Measurements from ENCODE around the gene NRIP1.

The NRIP1 gene

GRCh38 chr21:15004721-15005370 is 60.0 kb downstream of the NRIP1 start:
- DNase-seq: peak in 1 of 2 experiments; percentile 68

GRCh38 chr21:15003463-15004135 is 61.2 kb downstream of the NRIP1 start:
- DNase-seq: peak; percentile 93 to 94

DNA sequence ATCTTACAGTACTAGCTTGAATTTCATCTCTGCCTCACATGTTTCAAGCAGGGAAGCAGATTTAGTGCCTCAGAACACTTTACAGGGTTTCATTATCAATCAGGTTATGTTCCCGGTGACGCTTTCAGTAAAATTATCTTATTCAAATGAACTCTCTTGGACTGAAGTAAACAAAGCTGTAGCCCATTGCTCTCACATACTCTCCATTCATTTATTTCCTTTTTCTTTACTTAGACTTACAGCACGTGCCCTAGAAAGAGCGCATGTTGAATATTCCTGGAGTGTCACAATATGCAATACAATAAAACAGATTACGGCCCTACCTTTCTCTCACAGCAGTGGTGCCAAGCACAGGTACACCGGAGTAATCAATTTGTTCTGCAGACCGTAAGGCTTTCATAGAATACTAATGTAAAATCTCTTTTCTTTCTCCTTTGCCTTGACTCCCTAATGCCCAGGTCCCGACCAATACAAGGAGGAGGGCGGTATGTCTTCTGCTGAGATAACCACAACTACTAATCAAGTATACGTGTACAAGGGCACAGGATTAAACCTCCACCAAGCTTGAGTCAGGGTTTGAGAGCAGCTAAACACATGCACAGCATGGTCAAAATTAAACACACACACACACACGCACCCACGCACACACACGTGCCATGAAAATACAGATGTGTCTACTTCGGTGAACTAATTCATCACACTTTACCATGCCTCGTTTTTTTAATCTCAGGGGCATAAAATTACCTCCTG is 62.8 kb downstream of the NRIP1 start:
- peak in 1 of 2 experiments; percentile 12 for DNase-seq

- no peak for DNase-seq
Observed at GRCh38 chr21:15001113-15001512, 63.7 kb downstream of the NRIP1 start.

DNA sequence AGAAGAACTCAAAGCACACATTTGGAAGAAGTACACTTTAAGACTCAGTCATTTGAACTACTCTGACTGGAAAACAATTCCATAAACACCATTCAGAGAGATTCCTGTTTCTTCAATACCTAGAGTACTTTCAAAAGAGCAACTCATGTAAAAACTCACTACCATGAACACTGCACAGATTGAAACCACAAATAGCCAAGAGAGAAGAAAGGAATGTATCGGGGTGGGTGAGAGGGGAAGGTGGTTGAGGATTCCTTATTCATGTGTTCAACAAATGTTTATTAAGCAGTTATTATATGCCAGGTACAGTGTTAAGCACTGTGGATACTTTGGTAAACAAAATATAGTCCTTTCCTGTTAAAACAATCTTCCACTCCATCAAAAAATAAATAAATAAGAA is 64.7 kb downstream of the NRIP1 start:
- no peak for DNase-seq

DNA sequence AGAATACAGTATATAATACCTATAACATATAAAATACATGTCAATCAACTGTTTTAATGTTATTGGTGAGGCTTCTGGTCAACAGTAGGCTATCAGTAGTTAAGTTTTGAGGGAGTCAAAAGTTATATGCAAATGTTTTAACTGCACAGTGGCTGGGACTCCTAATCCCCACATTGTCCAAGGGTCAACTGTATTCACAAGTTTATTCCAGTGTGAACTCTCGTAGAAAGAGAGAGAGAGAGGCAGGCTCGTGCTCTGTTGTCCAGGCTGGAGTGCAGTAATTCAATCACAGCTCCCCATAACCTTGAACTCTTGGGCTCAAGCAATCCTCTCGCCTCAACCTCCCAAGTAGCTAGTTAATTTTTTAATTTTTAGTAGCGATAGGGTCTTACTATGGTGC is 66.0 kb downstream of the NRIP1 start:
- no peak for DNase-seq

DNA sequence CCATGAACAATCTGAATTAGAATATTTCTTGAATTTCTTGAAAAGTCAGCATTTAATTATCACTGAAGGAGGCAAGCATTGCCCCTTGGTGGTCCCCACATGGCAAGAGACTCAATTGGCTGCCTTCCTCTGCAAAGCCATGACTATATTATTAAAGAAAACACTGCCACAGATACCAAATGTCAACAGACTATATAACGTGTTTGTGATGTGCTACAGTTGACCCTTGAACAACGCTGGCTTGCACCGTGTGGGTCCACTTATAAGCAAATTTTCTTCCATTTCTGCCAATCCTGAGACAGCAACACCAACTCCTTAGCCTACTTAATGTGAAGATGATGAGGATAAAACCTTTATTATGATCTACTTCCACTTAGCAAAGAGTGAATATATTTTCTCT is 66.5 kb downstream of the NRIP1 start:
- DNase-seq: no peak

GRCh38 chr21:14995695-14996490 is 68.9 kb downstream of the NRIP1 start:
- no peak for DNase-seq

- DNase-seq: no peak
Observed at GRCh38 chr21:14995226-14995625, 69.6 kb downstream of the NRIP1 start.

GRCh38 chr21:14993115-14993514 is 71.7 kb downstream of the NRIP1 start:
- DNase-seq: no peak

DNA sequence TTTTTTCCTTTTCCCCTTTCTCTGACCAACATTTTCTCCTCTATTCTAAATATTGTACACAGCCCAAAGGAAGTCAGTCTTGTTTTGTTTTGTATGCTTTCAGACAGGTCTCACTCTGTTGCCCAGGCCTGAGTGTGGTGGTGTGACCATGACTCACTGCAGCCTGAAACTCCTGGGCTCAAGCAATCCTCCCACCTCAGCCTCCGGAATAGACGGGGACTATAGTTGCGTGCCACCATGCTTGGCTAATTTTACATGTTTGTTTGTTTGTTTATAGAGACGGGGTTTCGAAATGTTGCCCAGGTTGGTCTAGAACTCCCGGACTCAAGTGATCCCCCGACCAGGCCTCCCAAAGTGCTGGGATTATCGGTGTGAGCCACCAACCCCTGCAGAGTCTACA is 72.8 kb downstream of the NRIP1 start:
- DNase-seq: no peak

DNA sequence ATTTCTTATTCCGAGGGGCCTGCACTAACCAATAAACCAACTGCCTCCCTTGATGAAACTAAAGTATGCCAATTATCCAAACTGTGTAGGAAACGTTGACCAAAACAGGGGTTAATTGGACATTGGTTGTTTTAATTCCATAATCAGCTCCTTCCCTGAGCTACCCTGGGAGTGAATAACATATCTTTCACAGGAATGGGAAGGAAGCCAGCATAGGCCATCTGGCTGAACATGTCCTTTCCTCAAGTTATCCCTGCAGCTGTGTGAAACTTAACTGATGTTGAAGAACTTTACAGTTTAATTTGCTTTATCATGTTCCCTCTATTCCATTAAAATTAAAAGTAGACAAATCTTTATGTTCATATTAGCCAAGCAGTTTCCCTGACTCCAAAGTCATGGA is 75.4 kb downstream of the NRIP1 start:
- peak; percentile 46 to 58 for DNase-seq

GRCh38 chr21:14988760-14989159 is 76.0 kb downstream of the NRIP1 start:
- DNase-seq: no peak

GRCh38 chr21:14987370-14988170 is 77.2 kb downstream of the NRIP1 start:
- DNase-seq: no peak

- no peak for DNase-seq
Observed at GRCh38 chr21:14985306-14985705, 79.5 kb downstream of the NRIP1 start.

- no peak for DNase-seq
Observed at GRCh38 chr21:14982336-14982735, 82.5 kb downstream of the NRIP1 start.

DNA sequence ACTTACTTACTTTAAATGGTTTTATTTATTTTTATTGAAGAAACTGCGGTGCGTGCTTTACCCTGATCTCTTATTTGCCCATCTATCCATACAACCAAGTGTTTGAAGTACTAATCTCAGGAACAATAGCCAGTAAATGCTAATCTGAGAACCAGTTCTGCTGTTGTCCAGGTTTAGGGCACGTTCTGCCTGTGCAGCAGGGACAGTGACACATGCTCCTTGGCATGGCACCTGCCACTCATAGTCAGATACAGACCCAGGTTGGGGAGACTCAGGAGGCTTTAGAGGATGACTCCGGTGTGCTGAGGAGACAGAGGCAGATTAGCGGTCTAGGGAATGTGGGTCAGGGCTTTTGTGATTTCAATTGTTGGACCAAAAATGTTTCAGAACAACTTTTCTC is 83.6 kb downstream of the NRIP1 start:
- DNase-seq: no peak

DNA sequence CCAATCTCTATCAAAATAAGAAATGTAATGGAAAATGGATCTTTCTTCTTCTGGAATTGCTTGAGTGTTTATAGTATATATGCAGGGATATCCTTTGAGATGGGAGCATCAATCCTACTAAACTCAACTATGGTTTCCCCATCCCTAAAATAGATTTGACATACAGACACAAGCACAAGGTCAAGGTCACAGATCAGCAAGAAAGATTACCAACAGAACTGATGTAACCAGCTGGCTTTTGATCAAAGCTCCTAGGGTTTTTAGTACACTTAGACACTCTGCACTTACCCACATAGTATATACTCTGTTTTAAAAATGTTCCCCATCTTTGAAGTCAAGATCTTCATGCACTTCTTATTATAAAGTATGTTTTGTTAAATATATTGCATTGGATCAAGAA is 85.5 kb downstream of the NRIP1 start:
- no peak for DNase-seq

GRCh38 chr21:14977814-14978213 is 87.0 kb downstream of the NRIP1 start:
- DNase-seq: peak; percentile 78 to 96

GRCh38 chr21:14975136-14975919 is 89.5 kb downstream of the NRIP1 start:
- DNase-seq: no peak

- DNase-seq: no peak
Observed at GRCh38 chr21:14972678-14973077, 92.1 kb downstream of the NRIP1 start.

GRCh38 chr21:14968821-14969220 is 96.0 kb downstream of the NRIP1 start:
- no peak for DNase-seq
